Activated T-helper 1 cell treated with anti-CD3 and anti-CD28 coated beads, Interleukin-2, amount 50 U/mL, for 16 hours (primary cell): ENCODE results near the gene AVEN.
"Not testable (repeated sequence)": the region's sequence is repeated elsewhere in the genome, so short reads cannot be mapped to it uniquely, and the experiment has no call there.

ENCODE experiments used
- DNase-seq, 2 donors: peaks; one replicate each; pipeline ENCODE4 v3.0.0-alpha.2; 2020; ENCODE audit warnings: low read depth in 1 of 2, low spot score in 1 of 2

The AVEN gene

GRCh38 chr15:34043391-34043790, 4.4 kb upstream of the AVEN start:
- no peak for DNase-seq

GRCh38 chr15:34039790-34040113, 748 bp upstream of the AVEN start:
- no peak for DNase-seq

- peak; percentile 47 to 70 for DNase-seq
Observed at GRCh38 chr15:34038023-34038870, 757 bp downstream of the AVEN start.

- no peak for DNase-seq
Observed at GRCh38 chr15:34031987-34032760, 6.8 kb downstream of the AVEN start.

GRCh38 chr15:34027606-34028005, 11.4 kb downstream of the AVEN start:
- DNase-seq: no peak

GRCh38 chr15:34025252-34025651, 13.8 kb downstream of the AVEN start:
- no peak for DNase-seq

GRCh38 chr15:34023907-34024306, 15.1 kb downstream of the AVEN start:
- no peak for DNase-seq

- DNase-seq: no peak
Observed at GRCh38 chr15:34019369-34019990, 19.5 kb downstream of the AVEN start.

GRCh38 chr15:34018738-34019137, 20.3 kb downstream of the AVEN start:
- not testable (repeated sequence) for DNase-seq

GRCh38 chr15:34018021-34018645, 20.9 kb downstream of the AVEN start:
- no peak for DNase-seq

GRCh38 chr15:34014556-34014955, 24.4 kb downstream of the AVEN start:
- no peak for DNase-seq

- DNase-seq: no peak
Observed at GRCh38 chr15:34013746-34014145, 25.3 kb downstream of the AVEN start.

GRCh38 chr15:34012461-34013028, 26.5 kb downstream of the AVEN start:
- no peak for DNase-seq

GRCh38 chr15:34011481-34011880, 27.5 kb downstream of the AVEN start:
- DNase-seq: no peak

GRCh38 chr15:34010921-34011320, 28.1 kb downstream of the AVEN start:
- no peak for DNase-seq

GRCh38 chr15:34009656-34010055, 29.3 kb downstream of the AVEN start:
- DNase-seq: no peak

GRCh38 chr15:34006381-34006780, 32.6 kb downstream of the AVEN start:
- DNase-seq: no peak

GRCh38 chr15:34001536-34001935, 37.5 kb downstream of the AVEN start:
- no peak for DNase-seq

GRCh38 chr15:33995666-33996065, 43.3 kb downstream of the AVEN start:
- DNase-seq: not testable (repeated sequence)

- no peak for DNase-seq
Observed at GRCh38 chr15:33994005-33994615, 44.9 kb downstream of the AVEN start.

GRCh38 chr15:33988384-33988783, 50.6 kb downstream of the AVEN start:
- no peak for DNase-seq
